ENCODE measurements around the gene AKR1C2.
"Not testable (repeated sequence)": the region's sequence is repeated elsewhere in the genome, so short reads cannot be mapped to it uniquely, and the experiment has no call there.

The AKR1C2 gene

GRCh38 chr10:4953405-4953804 is 50.3 kb downstream of the AKR1C2 start:
- DNase-seq, result no peak

GRCh38 chr10:4951512-4952162 is 52.0 kb downstream of the AKR1C2 start:
- not testable (repeated sequence) for DNase-seq

GRCh38 chr10:4947635-4948596 is 55.7 kb downstream of the AKR1C2 start:
- no peak for DNase-seq

GRCh38 chr10:4947039-4947634 is 56.5 kb downstream of the AKR1C2 start:
- no peak for DNase-seq

GRCh38 chr10:4945766-4946717 is 57.6 kb downstream of the AKR1C2 start:
- no peak for DNase-seq

GRCh38 chr10:4944841-4945240 is 58.8 kb downstream of the AKR1C2 start:
- no peak for DNase-seq

- no peak for DNase-seq
Observed at GRCh38 chr10:4943821-4944220, 59.8 kb downstream of the AKR1C2 start.

GRCh38 chr10:4943416-4943815 is 60.2 kb downstream of the AKR1C2 start:
- not testable (repeated sequence) for DNase-seq

- DNase-seq, result not testable (repeated sequence)
Observed at GRCh38 chr10:4942931-4943330, 60.7 kb downstream of the AKR1C2 start.

GRCh38 chr10:4941540-4942330 is 61.9 kb downstream of the AKR1C2 start:
- DNase-seq, result no peak

GRCh38 chr10:4940909-4941308 is 62.7 kb downstream of the AKR1C2 start:
- DNase-seq, result not testable (repeated sequence)

- not testable (repeated sequence) for DNase-seq
Observed at GRCh38 chr10:4940073-4940428, 63.6 kb downstream of the AKR1C2 start.

- DNase-seq, result no peak
Observed at GRCh38 chr10:4939224-4940072, 64.2 kb downstream of the AKR1C2 start.
